PFSK-1 (cell line): ENCODE results near the gene ASPM.

ENCODE experiments used
- FOXP2 ChIP-seq: optimal IDR thresholded peaks from 2 replicates; pipeline ENCODE3; 2011; ENCODE audit warnings: borderline replicate concordance, control low read depth, inconsistent platforms; ENCODE audit not compliant: insufficient read depth; ENCODE audit errors: extremely low read length, extremely low read depth
- POLR2AphosphoS5 ChIP-seq: IDR thresholded peaks from 2 replicates; pipeline ENCODE4 v1.6.1; 2012; ENCODE audit warnings: low read depth, mild to moderate bottlenecking, control low read depth, low read length, moderate library complexity
- REST ChIP-seq, 2 experiments: IDR thresholded peaks; 2 replicates each; pipeline versions ENCODE4 v1.6.1 to v1.8.0; 2011 to 2012; ENCODE audit warnings: low read depth in 2 of 2, low read length in 2 of 2, control low read depth in 1 of 2, inconsistent platforms in 1 of 2, mild to moderate bottlenecking in 1 of 2, moderate library complexity in 1 of 2; ENCODE audit not compliant: insufficient read depth in 1 of 2
- SIN3A ChIP-seq: IDR thresholded peaks from 2 replicates; pipeline ENCODE4 v1.6.1; 2012; ENCODE audit warnings: mild to moderate bottlenecking, low read length, moderate library complexity, borderline replicate concordance; ENCODE audit not compliant: insufficient read depth
- TAF1 ChIP-seq: IDR thresholded peaks from 2 replicates; pipeline ENCODE4 v1.6.1; 2012; ENCODE audit warnings: low read length, control low read depth, borderline replicate concordance; ENCODE audit not compliant: insufficient read depth

The ASPM gene

GRCh38 chr1:197106869-197107268 lies 39.6 kb downstream of the ASPM start:
- TF ChIP-seq SIN3A = no peak
- TF ChIP-seq FOXP2 = no peak
- no peak for TF ChIP-seq REST (IDR thresholded peaks at IDR 0.05; ENCODE audit: insufficient read depth in 1 of 2, low read depth in 2 of 2, low read length in 2 of 2)
- no peak for TF ChIP-seq POLR2AphosphoS5
- no peak for TF ChIP-seq TAF1

GRCh38 chr1:197103300-197103699 lies 43.2 kb downstream of the ASPM start:
- no peak for TF ChIP-seq FOXP2
- TF ChIP-seq REST (IDR thresholded peaks at IDR 0.05; ENCODE audit: insufficient read depth in 1 of 2, low read depth in 2 of 2, low read length in 2 of 2) = no peak
- TF ChIP-seq TAF1 = no peak
- no peak for TF ChIP-seq POLR2AphosphoS5
- no peak for TF ChIP-seq SIN3A

- TF ChIP-seq TAF1 = no peak
- TF ChIP-seq REST (IDR thresholded peaks at IDR 0.05; ENCODE audit: insufficient read depth in 1 of 2, low read depth in 2 of 2, low read length in 2 of 2) = no peak
- no peak for TF ChIP-seq POLR2AphosphoS5
- TF ChIP-seq FOXP2 = no peak
- no peak for TF ChIP-seq SIN3A
Measured at GRCh38 chr1:197101978-197102377, 44.5 kb downstream of the ASPM start.

GRCh38 chr1:197100677-197101076 lies 45.8 kb downstream of the ASPM start:
- TF ChIP-seq POLR2AphosphoS5 (no peak), TAF1 (no peak), REST (IDR thresholded peaks at IDR 0.05; ENCODE audit: insufficient read depth in 1 of 2, low read depth in 2 of 2, low read length in 2 of 2) (no peak), SIN3A (no peak), FOXP2 (no peak)

- TF ChIP-seq TAF1 (no peak), POLR2AphosphoS5 (no peak), FOXP2 (no peak), SIN3A (no peak), REST (IDR thresholded peaks at IDR 0.05; ENCODE audit: insufficient read depth in 1 of 2, low read depth in 2 of 2, low read length in 2 of 2) (no peak)
Measured at GRCh38 chr1:197099444-197099843, 47.0 kb downstream of the ASPM start.
